ENCODE results near the gene ALX3. TPM values are rescaled to one million over a fixed set of nuclear protein-coding genes. Genes with fewer than 3 reads are reported as not detected.

The ALX3 gene
- total RNA-seq, 1 experiment from 2014 or later, result not detected

DNA sequence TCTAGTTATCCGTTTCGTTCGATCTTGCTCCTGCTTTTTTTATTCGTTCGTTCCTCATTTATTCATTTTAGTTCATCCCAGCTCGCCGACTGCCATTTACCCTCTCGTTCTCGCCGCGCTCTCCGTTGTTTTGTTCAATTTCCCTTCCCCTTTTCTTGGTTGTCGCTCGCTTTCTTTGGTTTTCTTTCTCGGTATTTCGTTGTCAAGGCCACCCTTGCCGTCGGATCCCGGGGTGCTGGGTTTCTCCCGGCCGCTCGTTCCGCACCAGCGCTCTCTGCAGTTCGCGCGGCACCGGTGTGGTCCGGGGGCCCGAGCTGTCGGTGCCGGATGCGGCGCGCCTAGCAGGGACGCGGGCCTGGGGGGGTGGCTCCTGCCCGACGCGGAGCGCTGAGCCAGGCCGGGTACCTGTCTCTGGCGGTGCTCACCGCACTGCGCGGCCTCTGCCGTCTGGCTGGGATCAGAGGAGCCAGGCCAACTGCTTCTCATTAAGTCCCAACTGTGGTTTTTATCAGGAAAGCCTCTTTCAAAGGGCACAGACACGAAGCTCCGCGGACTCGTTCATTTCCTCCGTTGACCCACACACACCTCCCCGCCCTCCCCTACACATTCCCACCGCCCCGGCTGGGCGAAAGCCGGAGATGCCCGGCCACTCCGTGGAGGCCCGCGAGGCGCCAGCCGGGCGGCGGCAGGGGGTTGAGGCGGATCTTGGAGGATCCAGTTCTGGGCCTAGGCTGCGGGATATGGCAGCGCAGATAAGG, 1.6 kb downstream of the ALX3 start:
- TF ChIP-seq, protein P1, sequence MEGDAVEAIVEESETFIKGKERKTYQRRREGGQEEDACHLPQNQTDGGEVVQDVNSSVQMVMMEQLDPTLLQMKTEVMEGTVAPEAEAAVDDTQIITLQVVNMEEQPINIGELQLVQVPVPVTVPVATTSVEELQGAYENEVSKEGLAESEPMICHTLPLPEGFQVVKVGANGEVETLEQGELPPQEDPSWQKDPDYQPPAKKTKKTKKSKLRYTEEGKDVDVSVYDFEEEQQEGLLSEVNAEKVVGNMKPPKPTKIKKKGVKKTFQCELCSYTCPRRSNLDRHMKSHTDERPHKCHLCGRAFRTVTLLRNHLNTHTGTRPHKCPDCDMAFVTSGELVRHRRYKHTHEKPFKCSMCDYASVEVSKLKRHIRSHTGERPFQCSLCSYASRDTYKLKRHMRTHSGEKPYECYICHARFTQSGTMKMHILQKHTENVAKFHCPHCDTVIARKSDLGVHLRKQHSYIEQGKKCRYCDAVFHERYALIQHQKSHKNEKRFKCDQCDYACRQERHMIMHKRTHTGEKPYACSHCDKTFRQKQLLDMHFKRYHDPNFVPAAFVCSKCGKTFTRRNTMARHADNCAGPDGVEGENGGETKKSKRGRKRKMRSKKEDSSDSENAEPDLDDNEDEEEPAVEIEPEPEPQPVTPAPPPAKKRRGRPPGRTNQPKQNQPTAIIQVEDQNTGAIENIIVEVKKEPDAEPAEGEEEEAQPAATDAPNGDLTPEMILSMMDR (IDR thresholded peaks at IDR 0.05; ENCODE audit: unreplicated experiment), result no peak
- H3K27ac Mint-ChIP-seq (ENCODE audit: low read depth, unreplicated experiment), result no peak overlapping the region
- no peaks in the 10 kb centered on the region for H3K27me3 Mint-ChIP-seq (ENCODE audit: insufficient read depth, unreplicated experiment)
- H3K4me1 Mint-ChIP-seq (ENCODE audit: insufficient read depth, unreplicated experiment), result no peaks in the 10 kb centered on the region
- H3K9me3 Mint-ChIP-seq (ENCODE audit: unreplicated experiment), result peaks cover 8% of the 10 kb centered on the region
- no peak for DNase-seq (ENCODE audit: unreplicated experiment)
- H3K4me3 Mint-ChIP-seq (ENCODE audit: unreplicated experiment), result no peak overlapping the region
- intact Hi-C loops (cut with micrococcal nuclease), result no loop called here
- BruUV-seq (replicated peaks), result no TSS peak
- ChIA-PET POLR2A (no interaction called here), CTCF (interaction anchor here (1.2 to 7.1 kb wide), 2 partner anchors 15 kb away, joined by 3 to 47 read pairs; no protein-coding TSS in a partner anchor)
- H3K36me3 Mint-ChIP-seq (ENCODE audit: insufficient read depth, unreplicated experiment), result no peaks in the 10 kb centered on the region

DNA sequence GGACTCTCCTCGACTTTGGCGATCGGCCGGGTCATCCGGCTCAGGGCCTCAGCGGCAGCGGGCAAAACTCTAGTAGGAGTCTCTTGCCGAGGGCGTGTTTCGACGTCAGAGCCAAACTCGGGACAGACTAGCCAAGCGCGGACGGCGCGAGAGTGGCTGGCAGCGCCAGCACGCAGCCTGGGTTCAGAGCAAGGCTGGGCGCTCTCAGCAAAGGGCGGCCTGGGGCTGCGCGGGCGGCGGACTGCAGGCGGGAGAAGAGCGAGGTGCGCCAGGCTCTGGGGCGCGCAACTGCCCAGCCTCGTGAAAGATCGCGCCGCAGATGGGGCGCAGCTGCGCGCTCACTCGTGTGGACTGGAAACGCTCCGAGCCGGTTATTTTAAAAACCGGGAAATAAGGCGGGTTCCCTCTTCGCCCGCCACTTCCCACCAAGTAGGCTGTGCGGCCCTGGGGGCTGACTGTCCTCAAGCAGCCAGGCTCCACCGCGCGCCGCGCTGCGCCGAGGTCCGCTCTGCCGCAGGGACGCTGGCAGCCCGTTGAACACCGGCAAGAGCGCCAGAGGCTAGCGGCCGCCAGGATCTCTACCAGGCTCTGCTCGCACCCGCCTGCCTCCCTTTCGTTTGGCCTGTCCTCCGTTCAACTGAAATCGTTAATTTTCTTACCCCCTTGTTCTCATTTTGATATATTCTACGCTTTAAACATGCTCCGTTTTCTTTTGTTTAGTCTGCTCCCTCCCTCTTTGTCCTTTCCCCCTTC, 2.4 kb downstream of the ALX3 start:
- Mint-ChIP-seq H3K4me3 (ENCODE audit: unreplicated experiment) (no peak overlapping the region), H3K9me3 (ENCODE audit: unreplicated experiment) (peaks cover 8% of the 10 kb centered on the region), H3K27me3 (ENCODE audit: insufficient read depth, unreplicated experiment) (no peaks in the 10 kb centered on the region), H3K27ac (ENCODE audit: low read depth, unreplicated experiment) (no peak overlapping the region), H3K4me1 (ENCODE audit: insufficient read depth, unreplicated experiment) (no peaks in the 10 kb centered on the region), H3K36me3 (ENCODE audit: insufficient read depth, unreplicated experiment) (no peaks in the 10 kb centered on the region)
- ChIA-PET CTCF (interaction anchor here (7.1 kb wide), 1 partner anchor 15 kb away, joined by 47 read pairs; no protein-coding TSS in a partner anchor), POLR2A (no interaction called here)
- TF ChIP-seq, protein P1 (IDR thresholded peaks at IDR 0.05; ENCODE audit: unreplicated experiment), result no peak
- DNase-seq (ENCODE audit: unreplicated experiment), result no peak
- BruUV-seq (replicated peaks), result no TSS peak
- intact Hi-C loops (cut with micrococcal nuclease), result no loop called here

DNA sequence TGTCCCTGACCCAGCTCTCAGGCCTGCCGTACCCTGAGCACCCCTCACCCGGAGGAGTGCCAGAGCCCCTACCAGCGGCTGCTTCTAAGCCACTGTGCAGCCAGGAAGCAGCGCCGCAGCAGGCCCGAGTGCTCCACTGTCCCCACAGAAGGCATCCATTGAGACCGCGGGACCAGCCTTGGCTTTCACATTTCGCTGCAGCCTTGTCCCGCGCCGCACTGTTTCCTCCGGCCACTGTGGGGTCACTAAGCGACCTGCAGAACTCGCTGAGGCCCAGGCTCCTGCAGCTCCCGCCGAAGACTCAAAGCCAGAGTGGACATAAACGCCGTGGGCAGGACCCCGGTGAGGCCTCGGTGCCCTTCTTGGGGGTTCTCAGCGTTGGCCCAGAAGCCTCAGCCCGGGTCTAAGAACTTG, 3.0 kb downstream of the ALX3 start:
- Mint-ChIP-seq H3K36me3 (ENCODE audit: insufficient read depth, unreplicated experiment) (no peaks in the 10 kb centered on the region), H3K27me3 (ENCODE audit: insufficient read depth, unreplicated experiment) (no peaks in the 10 kb centered on the region), H3K4me1 (ENCODE audit: insufficient read depth, unreplicated experiment) (no peaks in the 10 kb centered on the region), H3K4me3 (ENCODE audit: unreplicated experiment) (no peak overlapping the region), H3K27ac (ENCODE audit: low read depth, unreplicated experiment) (no peak overlapping the region), H3K9me3 (ENCODE audit: unreplicated experiment) (peaks cover 8% of the 10 kb centered on the region)
- no peak for DNase-seq (ENCODE audit: unreplicated experiment)
- POLR2A ChIA-PET, result no interaction called here
- BruUV-seq (replicated peaks), result no TSS peak
- CTCF ChIA-PET, result interaction anchor here (7.1 kb wide), 1 partner anchor 14 kb away, joined by 47 read pairs; no protein-coding TSS in a partner anchor
- intact Hi-C loops (cut with micrococcal nuclease), result no loop called here
- TF ChIP-seq, protein P1 (IDR thresholded peaks at IDR 0.05; ENCODE audit: unreplicated experiment), result no peak

DNA sequence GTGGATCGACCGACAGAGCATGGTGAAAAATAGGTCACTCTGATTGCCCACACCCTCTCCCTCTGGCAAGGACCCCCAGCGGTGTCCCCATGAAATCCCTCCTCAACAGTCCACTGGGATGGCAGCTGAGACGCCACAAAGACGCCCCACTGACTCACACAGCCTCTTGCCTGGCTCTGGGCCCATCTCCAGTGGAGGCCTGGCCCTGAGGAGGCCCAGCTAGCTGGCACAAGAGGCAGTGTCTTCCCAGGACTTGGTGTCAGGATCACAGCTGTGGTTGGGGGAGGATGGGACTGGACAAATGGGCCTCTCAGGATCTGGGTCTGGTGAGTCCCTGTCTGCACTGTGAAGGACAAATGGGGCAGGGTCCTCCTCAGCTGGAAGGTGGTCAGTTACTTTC, 4.6 kb downstream of the ALX3 start:
- Mint-ChIP-seq H3K4me3 (ENCODE audit: unreplicated experiment) (no peak overlapping the region), H3K27me3 (ENCODE audit: insufficient read depth, unreplicated experiment) (no peaks in the 10 kb centered on the region), H3K27ac (ENCODE audit: low read depth, unreplicated experiment) (no peak overlapping the region), H3K36me3 (ENCODE audit: insufficient read depth, unreplicated experiment) (no peaks in the 10 kb centered on the region), H3K9me3 (ENCODE audit: unreplicated experiment) (peaks cover 8% of the 10 kb centered on the region), H3K4me1 (ENCODE audit: insufficient read depth, unreplicated experiment) (no peaks in the 10 kb centered on the region)
- DNase-seq (ENCODE audit: unreplicated experiment), result peak; percentile 36
- intact Hi-C loops (cut with micrococcal nuclease), result no loop called here
- no TSS peak for BruUV-seq (replicated peaks)
- ChIA-PET POLR2A (interaction anchor here (1.0 kb wide), 1 partner anchor 10 kb away, joined by 6 read pairs; no protein-coding TSS in a partner anchor), CTCF (interaction anchor here (0.7 to 7.1 kb wide), 8 partner anchors 8 to 604 kb away, joined by 3 to 47 read pairs (median 4); partner anchors contain the start of gene STRIP1)
- TF ChIP-seq, protein P1 (IDR thresholded peaks at IDR 0.05; ENCODE audit: unreplicated experiment), result no peak

Data from MCF 10A (cell line).